Umbilical cord (tissue), 2 donors: Measurements from ENCODE around the gene MCRS1. TPM values are rescaled to one million over a fixed set of nuclear protein-coding genes. Genes with fewer than 3 reads are reported as not detected.
"Not testable (repeated sequence)": the region's sequence is repeated elsewhere in the genome, so short reads cannot be mapped to it uniquely, and the experiment has no call there.

ENCODE experiments used
- DNase-seq: peaks from one replicate; pipeline ENCODE4 v3.0.0-alpha.2; 2015; ENCODE audit warnings: low spot score
- total RNA-seq: library from RNA; depleted of rRNA; stranded (reverse); fragments of >200 nt; gene quantifications from one replicate; pipeline ENCODE4 v1.2.3, GENCODE V29; 2014; ENCODE audit warnings: low replicate concordance; ENCODE audit not compliant: insufficient read depth

Gene MCRS1
- total RNA-seq = 36.8 TPM

GRCh38 chr12:49567611-49568441, at the start of gene MCRS1:
TSS of gene MCRS1 (minus strand) at chr12:49568142. CDS start at chr12:49566731, 1,411 bp downstream.
- DNase-seq = peak; percentile 96

GRCh38 chr12:49616533-49617219, 48.7 kb upstream of the MCRS1 start:
- no peak for DNase-seq

GRCh38 chr12:49615725-49616124, 47.8 kb upstream of the MCRS1 start:
- no peak for DNase-seq

GRCh38 chr12:49612210-49612609, 44.3 kb upstream of the MCRS1 start:
- DNase-seq = no peak

- DNase-seq = not testable (repeated sequence)
Observed at GRCh38 chr12:49610785-49611184, 42.8 kb upstream of the MCRS1 start.

- DNase-seq = no peak
Observed at GRCh38 chr12:49609875-49610154, 41.9 kb upstream of the MCRS1 start.

GRCh38 chr12:49609059-49609874, 41.3 kb upstream of the MCRS1 start:
- DNase-seq = no peak

GRCh38 chr12:49605539-49605938, 37.6 kb upstream of the MCRS1 start, which contains the start of gene FAM186B:
TSS of gene FAM186B (minus strand) at chr12:49605639. CDS start at chr12:49605477, 162 bp downstream.
- not testable (repeated sequence) for DNase-seq

GRCh38 chr12:49604856-49605255, 36.9 kb upstream of the MCRS1 start:
- DNase-seq = peak; percentile 52

GRCh38 chr12:49603721-49604120, 35.8 kb upstream of the MCRS1 start:
- no peak for DNase-seq

- no peak for DNase-seq
Observed at GRCh38 chr12:49599961-49600360, 32.0 kb upstream of the MCRS1 start.

- no peak for DNase-seq
Observed at GRCh38 chr12:49598527-49598926, 30.6 kb upstream of the MCRS1 start.

- no peak for DNase-seq
Observed at GRCh38 chr12:49588721-49589516, 21.0 kb upstream of the MCRS1 start.

- DNase-seq = no peak
Observed at GRCh38 chr12:49588281-49588680, 20.3 kb upstream of the MCRS1 start.

GRCh38 chr12:49587174-49587908, 19.4 kb upstream of the MCRS1 start:
- no peak for DNase-seq

- peak; percentile 57 for DNase-seq
Observed at GRCh38 chr12:49585477-49586459, 17.8 kb upstream of the MCRS1 start.

GRCh38 chr12:49584591-49584990, 16.6 kb upstream of the MCRS1 start:
- no peak for DNase-seq

GRCh38 chr12:49583366-49584094, 15.6 kb upstream of the MCRS1 start:
- peak; percentile 85 for DNase-seq

- peak; percentile 78 for DNase-seq
Observed at GRCh38 chr12:49582850-49583249, 14.9 kb upstream of the MCRS1 start.
